GM21717 (cell line): ENCODE measurements around the gene SHH.

ENCODE experiments used
- ATAC-seq: cut with Tn5 transposase; IDR thresholded peaks from one replicate; pipeline ENCODE4 v1.9.1; 2021; ENCODE audit warnings: mild to moderate bottlenecking, moderate library complexity; ENCODE audit not compliant: unreplicated experiment

SHH gene

GRCh38 chr7:155807789-155808548, 4.3 kb downstream of the SHH start:
- ATAC-seq: no peak

GRCh38 chr7:155807065-155807671, 5.1 kb downstream of the SHH start:
- no peak for ATAC-seq

- no peak for ATAC-seq
These were observed 6.0 kb downstream of the SHH start for GRCh38 chr7:155806096-155806871.

GRCh38 chr7:155805826-155806095, 6.5 kb downstream of the SHH start:
- no peak for ATAC-seq

- no peak for ATAC-seq
These were observed 7.1 kb downstream of the SHH start for GRCh38 chr7:155804897-155805825.

GRCh38 chr7:155804431-155804831, 7.8 kb downstream of the SHH start:
- no peak for ATAC-seq

GRCh38 chr7:155803418-155804376, 8.6 kb downstream of the SHH start:
- ATAC-seq: no peak

- no peak for ATAC-seq
These were observed 9.3 kb downstream of the SHH start for GRCh38 chr7:155802906-155803417.

- no peak for ATAC-seq
These were observed 10.0 kb downstream of the SHH start for GRCh38 chr7:155802291-155802690.

- no peak for ATAC-seq
These were observed 11.5 kb downstream of the SHH start for GRCh38 chr7:155800741-155801267.

- no peak for ATAC-seq
These were observed 12.0 kb downstream of the SHH start for GRCh38 chr7:155800301-155800700.

- no peak for ATAC-seq
These were observed 12.7 kb downstream of the SHH start for GRCh38 chr7:155799514-155799913.

- ATAC-seq: no peak
These were observed 13.4 kb downstream of the SHH start for GRCh38 chr7:155798673-155799439.

- ATAC-seq: no peak
These were observed 14.7 kb downstream of the SHH start for GRCh38 chr7:155797262-155798250.

GRCh38 chr7:155796381-155797261, 15.6 kb downstream of the SHH start:
- no peak for ATAC-seq

- no peak for ATAC-seq
These were observed 16.3 kb downstream of the SHH start for GRCh38 chr7:155795951-155796350.

- no peak for ATAC-seq
These were observed 16.9 kb downstream of the SHH start for GRCh38 chr7:155795401-155795800.
